ENCODE data around the gene EAF1. TPM values are rescaled to one million over a fixed set of nuclear protein-coding genes. Genes with fewer than 3 reads are reported as not detected.

Gene EAF1
- total and polyA plus RNA-seq, 2 experiments from 2014 or later = 7.2 to 16.9 TPM

DNA sequence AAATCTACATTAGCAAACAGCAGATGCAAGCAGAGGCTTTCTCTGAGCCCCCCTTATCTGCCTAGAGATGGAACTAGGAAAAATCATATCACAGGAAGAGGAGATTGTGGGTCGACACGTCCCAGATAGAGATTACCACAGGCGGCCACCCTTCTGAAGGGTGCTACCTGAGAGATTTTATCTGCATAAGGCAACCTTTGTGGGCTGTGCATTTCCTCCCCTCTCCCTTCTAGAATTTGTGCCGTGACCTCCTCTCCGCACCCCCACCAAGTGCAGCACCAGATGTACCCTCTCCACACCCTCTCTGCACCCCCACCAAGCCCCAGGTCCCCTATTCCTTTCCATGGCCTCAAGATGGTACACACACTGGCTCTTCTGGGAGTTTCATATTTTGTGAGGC, 27.4 kb upstream of the EAF1 start:
- no peaks in the 10 kb centered on the region for H3K27me3 ChIP-seq (replicated peaks; ENCODE audit: insufficient read depth)
- H3K4me1 ChIP-seq (ENCODE audit: insufficient read depth) = no peaks in the 10 kb centered on the region
- no peak overlapping the region for H3K4me3 ChIP-seq
- in situ Hi-C loops (cut with MboI) = no loop called here
- TF ChIP-seq EZH2phosphoT487 (IDR thresholded peaks at IDR 0.05; ENCODE audit: insufficient read depth, low read depth) = no peak
- TF ChIP-seq EZH2 (IDR thresholded peaks at IDR 0.05; ENCODE audit: insufficient read depth, poor library complexity, severe bottlenecking) = no peak
- no peak overlapping the region for H3K9ac ChIP-seq
- no peaks in the 10 kb centered on the region for H3K79me2 ChIP-seq (ENCODE audit: insufficient read depth)
- no peaks in the 10 kb centered on the region for H3K9me2 ChIP-seq (ENCODE audit: insufficient read depth)
- no peak overlapping the region for H3K27ac ChIP-seq
- H3K9me3 ChIP-seq (ENCODE audit: low read depth) = no peaks in the 10 kb centered on the region
- no peak for DNase-seq
- H3K36me3 ChIP-seq (ENCODE audit: low read depth) = no peaks in the 10 kb centered on the region
- no peak overlapping the region for H2AFZ ChIP-seq
- 85 to 90% methylated on average over 5 of the region's 5 CpGs for whole genome bisulfite sequencing, 2 experiments (ENCODE audit: low coverage in 1 of 2, low lambda C conversion rate in 2 of 2, missing lambda C conversion rate in 2 of 2)
- H3F3A ChIP-seq (ENCODE audit: insufficient read depth) = no peaks in the 10 kb centered on the region
- H3K4me2 ChIP-seq (ENCODE audit: unreplicated experiment) = no peak overlapping the region
- no peaks in the 10 kb centered on the region for H4K20me1 ChIP-seq (ENCODE audit: insufficient read depth)

DNA sequence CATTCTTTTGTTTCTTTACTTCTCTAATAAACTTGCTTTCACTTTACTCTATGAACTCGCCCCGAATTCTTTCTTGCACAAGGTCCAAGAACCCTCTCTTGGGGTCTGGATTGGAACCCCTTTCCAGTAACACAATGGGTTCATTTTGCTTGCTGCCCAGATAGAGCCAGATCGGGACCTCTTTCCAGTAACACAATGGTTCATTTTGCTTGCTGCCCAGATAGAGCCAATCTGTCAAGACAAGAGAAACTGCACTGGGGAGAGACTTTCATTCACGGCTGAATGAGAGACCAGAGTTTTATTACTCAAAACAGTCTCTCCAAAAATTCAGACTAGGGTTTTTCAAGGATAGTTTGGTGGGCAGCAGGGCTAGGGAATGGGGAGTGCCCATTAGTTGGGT, 25.5 kb upstream of the EAF1 start:
- in situ Hi-C loops (cut with MboI) = no loop called here
- no peak overlapping the region for H3K27ac ChIP-seq
- no peaks in the 10 kb centered on the region for H3K27me3 ChIP-seq (replicated peaks; ENCODE audit: insufficient read depth)
- no peaks in the 10 kb centered on the region for H3K9me2 ChIP-seq (ENCODE audit: insufficient read depth)
- H3K36me3 ChIP-seq (ENCODE audit: low read depth) = no peaks in the 10 kb centered on the region
- no peak for TF ChIP-seq EZH2 (IDR thresholded peaks at IDR 0.05; ENCODE audit: insufficient read depth, poor library complexity, severe bottlenecking)
- TF ChIP-seq EZH2phosphoT487 (IDR thresholded peaks at IDR 0.05; ENCODE audit: insufficient read depth, low read depth) = no peak
- no peaks in the 10 kb centered on the region for H3K9me3 ChIP-seq (ENCODE audit: low read depth)
- H3K4me3 ChIP-seq = no peak overlapping the region
- H3K4me2 ChIP-seq (ENCODE audit: unreplicated experiment) = no peak overlapping the region
- no peak overlapping the region for H3K9ac ChIP-seq
- DNase-seq = no peak
- WGBS, 2 experiments (ENCODE audit: low coverage in 1 of 2, low lambda C conversion rate in 2 of 2, missing lambda C conversion rate in 2 of 2) = 74 to 78% methylated on average over 4 of the region's 4 CpGs
- H4K20me1 ChIP-seq (ENCODE audit: insufficient read depth) = no peaks in the 10 kb centered on the region
- no peaks in the 10 kb centered on the region for H3K4me1 ChIP-seq (ENCODE audit: insufficient read depth)
- no peaks in the 10 kb centered on the region for H3F3A ChIP-seq (ENCODE audit: insufficient read depth)
- no peak overlapping the region for H2AFZ ChIP-seq
- no peaks in the 10 kb centered on the region for H3K79me2 ChIP-seq (ENCODE audit: insufficient read depth)

DNA sequence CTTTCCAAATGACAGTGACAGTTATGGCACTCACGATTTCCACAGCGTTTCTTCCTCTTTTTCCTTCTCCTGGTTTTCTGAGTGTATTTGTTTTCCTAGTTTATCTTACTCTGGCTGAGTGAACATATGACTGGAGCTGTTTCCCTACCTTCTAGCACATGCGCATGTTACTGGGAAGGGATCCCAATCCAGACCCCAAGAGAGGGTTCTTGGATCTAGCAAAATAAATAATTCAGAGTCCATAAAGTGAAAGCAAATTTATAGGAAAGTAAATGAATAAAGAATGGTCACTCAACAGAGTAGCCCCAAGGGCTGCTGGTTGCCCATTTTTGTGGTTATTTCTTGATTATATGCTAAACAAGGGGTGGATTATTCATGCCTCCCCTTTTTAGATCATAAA, 23.9 kb upstream of the EAF1 start:
- 75 to 81% methylated on average over 3 of the region's 3 CpGs for WGBS, 2 experiments (ENCODE audit: low coverage in 1 of 2, low lambda C conversion rate in 2 of 2, missing lambda C conversion rate in 2 of 2)
- H3F3A ChIP-seq (ENCODE audit: insufficient read depth) = no peaks in the 10 kb centered on the region
- H3K4me1 ChIP-seq (ENCODE audit: insufficient read depth) = no peaks in the 10 kb centered on the region
- no peaks in the 10 kb centered on the region for H3K27me3 ChIP-seq (replicated peaks; ENCODE audit: insufficient read depth)
- H2AFZ ChIP-seq = no peak overlapping the region
- H3K4me3 ChIP-seq = no peak overlapping the region
- no peaks in the 10 kb centered on the region for H4K20me1 ChIP-seq (ENCODE audit: insufficient read depth)
- H3K79me2 ChIP-seq (ENCODE audit: insufficient read depth) = no peaks in the 10 kb centered on the region
- TF ChIP-seq EZH2 (IDR thresholded peaks at IDR 0.05; ENCODE audit: insufficient read depth, poor library complexity, severe bottlenecking) (no peak), EZH2phosphoT487 (IDR thresholded peaks at IDR 0.05; ENCODE audit: insufficient read depth, low read depth) (no peak)
- H3K4me2 ChIP-seq (ENCODE audit: unreplicated experiment) = no peak overlapping the region
- H3K9ac ChIP-seq = no peak overlapping the region
- H3K36me3 ChIP-seq (ENCODE audit: low read depth) = no peaks in the 10 kb centered on the region
- H3K9me3 ChIP-seq (ENCODE audit: low read depth) = no peaks in the 10 kb centered on the region
- in situ Hi-C loops (cut with MboI) = no loop called here
- no peak for DNase-seq
- H3K27ac ChIP-seq = no peak overlapping the region
- H3K9me2 ChIP-seq (ENCODE audit: insufficient read depth) = no peaks in the 10 kb centered on the region

DNA sequence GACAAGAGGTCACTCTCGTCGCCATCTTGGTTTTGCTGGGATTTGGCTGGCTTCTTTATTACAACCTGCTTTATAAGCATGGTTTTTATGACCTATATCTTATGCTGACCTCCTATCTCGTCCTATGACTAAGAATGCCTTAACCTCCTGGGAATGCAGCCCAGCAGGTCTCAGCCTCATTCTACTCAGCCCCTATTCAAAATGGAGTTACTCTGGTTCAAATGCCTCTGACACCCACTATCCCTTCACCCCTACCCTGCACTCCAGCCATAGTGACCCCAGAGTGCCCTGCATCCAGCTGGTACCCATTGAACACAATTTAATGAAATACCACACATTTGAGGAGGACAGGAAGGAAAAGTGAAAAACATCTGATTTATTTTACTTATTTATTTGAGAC, 23.4 kb upstream of the EAF1 start:
- Histone ChIP-seq H3K9ac (no peak overlapping the region), H2AFZ (no peak overlapping the region), H3K4me1 (ENCODE audit: insufficient read depth) (no peaks in the 10 kb centered on the region), H3K79me2 (ENCODE audit: insufficient read depth) (no peaks in the 10 kb centered on the region), H3K4me3 (no peak overlapping the region), H3K9me2 (ENCODE audit: insufficient read depth) (no peaks in the 10 kb centered on the region), H3K4me2 (ENCODE audit: unreplicated experiment) (no peak overlapping the region), H3K27ac (no peak overlapping the region), H3K36me3 (ENCODE audit: low read depth) (no peaks in the 10 kb centered on the region), H3K27me3 (replicated peaks; ENCODE audit: insufficient read depth) (no peaks in the 10 kb centered on the region), H3F3A (ENCODE audit: insufficient read depth) (no peaks in the 10 kb centered on the region), H4K20me1 (ENCODE audit: insufficient read depth) (no peaks in the 10 kb centered on the region), H3K9me3 (ENCODE audit: low read depth) (no peaks in the 10 kb centered on the region)
- no peak for DNase-seq
- in situ Hi-C loops (cut with MboI) = no loop called here
- TF ChIP-seq EZH2 (IDR thresholded peaks at IDR 0.05; ENCODE audit: insufficient read depth, poor library complexity, severe bottlenecking) (no peak), EZH2phosphoT487 (IDR thresholded peaks at IDR 0.05; ENCODE audit: insufficient read depth, low read depth) (no peak)
- 80 to 96% methylated on average over 3 of the region's 3 CpGs for WGBS, 2 experiments (ENCODE audit: low coverage in 1 of 2, low lambda C conversion rate in 2 of 2, missing lambda C conversion rate in 2 of 2)

DNA sequence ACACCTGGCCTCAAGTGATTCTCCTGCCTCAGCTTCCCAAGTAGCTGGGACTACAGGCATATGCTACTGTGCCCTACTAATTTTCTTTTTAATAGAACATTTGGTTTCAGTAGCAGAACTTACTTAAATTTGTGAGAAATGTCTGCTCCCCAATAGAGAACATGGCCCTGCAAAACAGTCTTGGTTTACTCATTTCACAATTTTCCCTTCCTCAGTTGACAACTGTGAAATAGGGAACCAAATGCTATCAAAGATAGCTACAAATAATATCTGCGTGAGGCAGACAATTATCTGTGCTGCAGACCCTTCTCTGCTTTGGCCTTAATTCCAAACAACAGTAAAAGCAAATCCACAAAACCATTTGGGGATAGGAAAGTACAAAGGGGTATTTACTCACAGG, 22.6 kb upstream of the EAF1 start:
- H3K36me3 ChIP-seq (ENCODE audit: low read depth) = no peaks in the 10 kb centered on the region
- H4K20me1 ChIP-seq (ENCODE audit: insufficient read depth) = no peaks in the 10 kb centered on the region
- no peaks in the 10 kb centered on the region for H3K79me2 ChIP-seq (ENCODE audit: insufficient read depth)
- TF ChIP-seq EZH2phosphoT487 (IDR thresholded peaks at IDR 0.05; ENCODE audit: insufficient read depth, low read depth) (no peak), EZH2 (IDR thresholded peaks at IDR 0.05; ENCODE audit: insufficient read depth, poor library complexity, severe bottlenecking) (no peak)
- H3K27ac ChIP-seq = no peak overlapping the region
- no peaks in the 10 kb centered on the region for H3K9me3 ChIP-seq (ENCODE audit: low read depth)
- H2AFZ ChIP-seq = no peak overlapping the region
- no peaks in the 10 kb centered on the region for H3K27me3 ChIP-seq (replicated peaks; ENCODE audit: insufficient read depth)
- no peaks in the 10 kb centered on the region for H3K4me1 ChIP-seq (ENCODE audit: insufficient read depth)
- in situ Hi-C loops (cut with MboI) = no loop called here
- no peak overlapping the region for H3K4me2 ChIP-seq (ENCODE audit: unreplicated experiment)
- H3F3A ChIP-seq (ENCODE audit: insufficient read depth) = no peaks in the 10 kb centered on the region
- no peak overlapping the region for H3K4me3 ChIP-seq
- 85 to 91% methylated on average over 1 of the region's 1 CpG for WGBS, 2 experiments (ENCODE audit: low coverage in 1 of 2, low lambda C conversion rate in 2 of 2, missing lambda C conversion rate in 2 of 2)
- DNase-seq = no peak
- H3K9ac ChIP-seq = no peak overlapping the region
- no peaks in the 10 kb centered on the region for H3K9me2 ChIP-seq (ENCODE audit: insufficient read depth)

Data from GM23248 (cell line).